RWPE1 (cell line): ENCODE data around the gene INPP5A.

ENCODE experiments used
- CTCF ChIA-PET: fragments of 350-600 bp; sonication (Branson Sonifier 250); formaldehyde crosslinking; extraction: SDS; loops from one replicate; lab custom pipeline; 2021; lab: Yijun Ruan, JAX
- POLR2A ChIA-PET: fragments of 400-600 bp; formaldehyde crosslinking; extraction: SDS; loops from one replicate; lab custom pipeline; 2020; ENCODE audit warnings: antibody characterized with exemption; ENCODE audit not compliant: low non-redundant PET; lab: Yijun Ruan, JAX
- DNase-seq: peaks from one replicate; pipeline ENCODE4 v3.0.0; 2012; ENCODE audit warnings: low spot score
- H3K27ac ChIP-seq: fragments of 450-650 bp; 2 replicates; pipeline ENCODE4 v1.5.1; 2017
- TF ChIP-seq, protein P1 (sequence below): fragments of 450-650 bp; conservative IDR thresholded peaks from 2 replicates; pipeline ENCODE4 v1.5.1; 2017; ENCODE audit warnings: low read depth, mild to moderate bottlenecking

INPP5A gene

DNA sequence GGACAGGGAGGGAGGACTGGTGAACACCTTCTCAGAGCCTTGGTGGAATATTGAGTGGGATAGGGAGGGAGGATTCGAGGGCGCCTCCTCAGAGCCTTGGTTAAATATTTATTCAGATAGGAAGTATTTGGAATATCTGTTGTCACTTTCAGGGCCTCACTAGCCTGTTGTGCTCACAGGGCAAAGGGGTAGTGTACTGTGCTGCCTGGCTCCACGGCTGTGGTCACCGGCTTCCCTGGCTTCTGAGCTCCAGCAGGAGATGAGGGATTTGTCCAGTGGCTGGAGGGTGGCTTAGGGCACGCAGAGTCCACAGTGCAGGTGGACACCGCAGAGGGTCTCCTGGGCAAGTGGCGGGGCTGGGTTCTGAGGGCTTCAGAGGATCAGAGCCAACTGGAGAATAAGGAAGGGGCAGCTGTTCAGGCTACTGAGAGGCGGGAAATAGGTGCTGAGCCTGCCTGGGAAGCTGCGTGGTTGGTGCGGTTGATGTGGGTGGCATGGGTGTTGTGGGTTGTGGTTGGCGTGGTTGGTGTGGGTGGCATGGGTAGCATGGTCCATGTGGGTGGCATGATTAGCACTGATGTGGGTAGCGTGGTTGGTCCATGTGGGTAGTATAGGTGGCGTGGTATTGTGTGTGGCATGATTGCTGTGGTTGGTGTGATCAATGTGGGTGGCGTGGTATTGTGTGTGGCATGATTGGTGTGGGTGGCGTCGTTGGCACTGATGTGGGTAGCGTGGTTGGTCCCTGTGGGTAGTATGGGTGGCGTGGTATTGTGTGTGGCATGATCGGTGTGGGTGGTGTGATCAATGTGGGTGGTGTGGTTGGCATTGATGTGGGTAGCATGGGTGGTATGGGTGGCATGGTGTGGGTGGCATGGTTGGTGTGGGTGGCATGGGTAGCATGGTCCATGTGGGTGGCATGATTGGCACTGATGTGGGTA is 16.7 kb downstream of the INPP5A start:
- TF ChIP-seq, protein P1, sequence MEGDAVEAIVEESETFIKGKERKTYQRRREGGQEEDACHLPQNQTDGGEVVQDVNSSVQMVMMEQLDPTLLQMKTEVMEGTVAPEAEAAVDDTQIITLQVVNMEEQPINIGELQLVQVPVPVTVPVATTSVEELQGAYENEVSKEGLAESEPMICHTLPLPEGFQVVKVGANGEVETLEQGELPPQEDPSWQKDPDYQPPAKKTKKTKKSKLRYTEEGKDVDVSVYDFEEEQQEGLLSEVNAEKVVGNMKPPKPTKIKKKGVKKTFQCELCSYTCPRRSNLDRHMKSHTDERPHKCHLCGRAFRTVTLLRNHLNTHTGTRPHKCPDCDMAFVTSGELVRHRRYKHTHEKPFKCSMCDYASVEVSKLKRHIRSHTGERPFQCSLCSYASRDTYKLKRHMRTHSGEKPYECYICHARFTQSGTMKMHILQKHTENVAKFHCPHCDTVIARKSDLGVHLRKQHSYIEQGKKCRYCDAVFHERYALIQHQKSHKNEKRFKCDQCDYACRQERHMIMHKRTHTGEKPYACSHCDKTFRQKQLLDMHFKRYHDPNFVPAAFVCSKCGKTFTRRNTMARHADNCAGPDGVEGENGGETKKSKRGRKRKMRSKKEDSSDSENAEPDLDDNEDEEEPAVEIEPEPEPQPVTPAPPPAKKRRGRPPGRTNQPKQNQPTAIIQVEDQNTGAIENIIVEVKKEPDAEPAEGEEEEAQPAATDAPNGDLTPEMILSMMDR = no peak
- no peak overlapping the region for H3K27ac ChIP-seq
- POLR2A ChIA-PET = no interaction called here
- no peak for DNase-seq
- CTCF ChIA-PET = interaction anchor here (0.7 kb wide), 1 partner anchor 13 kb away, joined by 3 read pairs; no protein-coding TSS in a partner anchor

DNA sequence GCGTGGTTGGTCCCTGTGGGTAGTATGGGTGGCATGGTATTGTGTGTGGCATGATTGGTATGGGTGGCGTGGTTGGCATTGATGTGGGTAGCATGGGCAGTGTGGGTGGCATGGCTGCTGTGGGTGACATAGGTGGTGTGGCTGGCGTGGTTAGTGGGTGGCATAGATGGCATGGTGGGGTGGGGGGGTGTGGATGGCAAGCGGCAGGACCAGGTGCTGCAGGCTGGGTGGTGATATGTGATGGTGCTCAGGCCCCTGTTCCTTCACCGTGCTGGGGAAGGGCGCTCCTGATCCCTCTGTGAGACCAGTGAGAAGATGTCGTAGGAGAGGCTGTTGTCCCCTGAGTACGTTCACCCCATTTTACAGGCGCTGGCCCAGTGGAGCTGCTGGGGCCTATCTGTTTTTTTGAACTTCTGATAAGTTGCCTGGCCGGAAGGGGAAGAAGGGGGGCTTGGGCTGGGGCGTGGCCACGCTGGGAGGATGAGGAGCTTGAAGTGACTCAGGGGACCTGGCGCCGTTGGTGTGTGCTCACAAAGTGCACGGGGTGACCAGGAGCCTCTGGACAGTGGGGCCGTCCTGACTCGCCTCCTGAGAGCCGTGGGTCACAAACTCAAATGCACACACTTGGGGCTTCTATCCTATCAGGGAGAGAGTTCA is 17.5 kb downstream of the INPP5A start:
- ChIA-PET CTCF (interaction anchor here (0.7 kb wide), 1 partner anchor 14 kb away, joined by 3 read pairs; no protein-coding TSS in a partner anchor), POLR2A (no interaction called here)
- TF ChIP-seq, protein P1 = no peak
- no peak for DNase-seq
- H3K27ac ChIP-seq = no peak overlapping the region

DNA sequence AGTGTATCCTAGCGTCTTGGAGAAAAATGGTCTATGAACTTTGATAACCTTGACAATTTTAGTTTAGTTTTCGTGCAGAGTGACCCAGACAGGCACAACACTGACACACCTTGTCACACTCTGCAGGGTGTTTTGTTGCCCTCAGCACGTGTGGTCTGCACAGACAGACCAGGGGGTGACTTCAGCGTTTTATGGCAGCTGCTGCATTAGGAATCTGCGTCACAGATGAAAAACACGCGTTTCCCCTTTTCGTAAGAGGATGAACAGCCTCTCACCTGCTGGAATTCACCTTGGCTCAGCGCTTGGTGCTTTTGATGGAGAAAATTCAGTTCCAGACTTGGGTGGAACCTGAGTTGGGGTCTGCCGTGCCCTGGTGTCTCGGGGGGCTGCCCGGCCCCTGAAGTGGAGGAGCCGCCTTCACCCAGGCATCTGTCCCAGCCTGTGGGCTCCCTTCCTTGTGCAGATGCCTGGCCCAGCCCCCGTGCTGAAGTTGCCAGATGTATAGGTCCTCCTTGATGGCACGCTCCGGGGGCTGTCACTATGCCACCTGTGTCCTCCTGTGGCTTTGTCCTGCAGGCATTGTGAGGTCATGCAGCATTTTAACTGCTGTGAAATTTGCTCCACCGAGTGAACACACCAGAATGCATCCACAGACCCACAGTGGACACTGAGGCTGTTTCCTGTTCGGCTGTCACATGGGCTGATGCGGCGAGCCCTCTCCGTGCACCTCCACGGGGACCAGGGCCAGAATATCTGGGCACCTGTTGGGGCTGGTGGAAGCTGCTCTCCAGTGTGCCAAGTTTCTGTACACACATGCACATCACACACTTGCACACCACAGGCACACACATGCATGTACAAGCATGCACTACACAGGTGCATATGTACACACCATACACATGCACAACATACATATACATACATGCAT is 18.3 kb downstream of the INPP5A start:
- DNase-seq = no peak
- ChIA-PET POLR2A (no interaction called here), CTCF (no interaction called here)
- H3K27ac ChIP-seq = no peak overlapping the region
- TF ChIP-seq, protein P1 = no peak

DNA sequence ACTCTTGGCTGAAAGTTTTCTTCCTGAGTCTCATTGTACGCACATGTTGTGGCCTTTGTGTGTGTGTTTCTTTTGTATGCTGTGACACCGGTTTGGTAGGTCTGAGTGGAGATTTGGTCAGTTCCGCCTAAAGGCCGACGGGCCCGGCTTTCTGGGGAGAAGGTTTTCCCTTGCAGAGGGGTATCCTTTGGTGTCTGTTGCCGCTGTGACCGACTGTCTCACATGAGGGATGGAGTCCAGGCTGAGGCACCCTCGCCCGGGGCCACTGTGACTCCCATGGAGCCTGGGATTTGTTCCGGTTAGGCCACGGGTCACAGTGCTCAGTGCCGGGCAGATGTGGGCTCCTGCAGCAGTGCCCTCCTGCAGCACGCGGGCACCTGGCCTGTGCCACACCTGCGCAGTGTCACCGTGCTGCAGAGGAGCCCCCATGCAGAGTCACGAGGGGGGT is 19.4 kb downstream of the INPP5A start:
- no peak for DNase-seq
- TF ChIP-seq, protein P1 = no peak
- ChIA-PET CTCF (no interaction called here), POLR2A (no interaction called here)
- H3K27ac ChIP-seq = no peak overlapping the region

DNA sequence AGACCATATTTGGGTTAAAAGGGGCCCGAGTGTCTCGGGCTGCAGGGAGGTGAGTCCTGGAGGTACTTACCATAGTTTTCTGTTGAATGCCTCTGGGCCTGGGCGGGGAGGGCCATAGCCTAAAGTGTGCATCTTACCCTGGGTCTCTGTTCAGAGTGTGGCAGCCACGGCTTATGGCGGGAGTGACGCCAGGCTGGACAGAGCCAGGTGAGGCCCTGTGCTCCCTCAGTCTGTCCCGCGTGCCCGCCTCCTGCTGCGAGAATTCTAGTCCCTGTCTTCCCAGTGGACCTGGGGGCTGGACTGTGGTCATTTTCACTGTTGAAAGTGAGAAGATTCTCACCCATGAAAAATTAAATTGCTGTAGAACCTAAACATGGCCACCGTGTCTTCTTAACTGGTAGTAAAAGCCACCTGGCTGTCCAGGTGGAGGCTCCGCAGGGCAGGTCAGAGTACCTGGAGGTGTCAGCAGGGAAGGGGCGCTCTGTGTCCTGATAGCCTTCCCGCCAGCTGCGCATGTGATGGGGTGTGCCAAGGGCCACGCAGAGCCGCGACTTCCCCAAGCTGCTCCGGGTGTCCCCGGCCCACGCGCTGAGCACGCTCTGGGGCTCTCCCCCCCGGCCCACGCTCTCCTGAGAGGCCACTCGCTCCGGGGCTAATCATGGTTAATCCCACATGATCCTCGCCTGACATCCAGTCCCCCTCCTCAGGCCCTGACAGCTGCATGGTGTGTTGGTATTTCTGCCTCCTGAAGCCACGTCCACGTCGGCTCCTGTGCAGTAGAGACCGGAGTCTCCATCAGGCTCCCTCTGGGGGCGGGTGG is 20.3 kb downstream of the INPP5A start:
- TF ChIP-seq, protein P1 = no peak
- no peak for DNase-seq
- ChIA-PET POLR2A (no interaction called here), CTCF (no interaction called here)
- no peak overlapping the region for H3K27ac ChIP-seq
